ENCODE results near the gene CNOT2. TPM values are rescaled to one million over a fixed set of nuclear protein-coding genes. Genes with fewer than 3 reads are reported as not detected.
A peak's percentile ranks its signal among the peaks of the same experiment; 100 is the strongest.

CNOT2 gene
- total RNA-seq, 1 experiment from 2014 or later = 289 TPM

GRCh38 chr12:70319605-70320004 is 76.4 kb downstream of the CNOT2 start:
- Histone ChIP-seq H2AFZ (ENCODE audit: low read length) (no peak overlapping the region), H3K79me2 (ENCODE audit: low read length) (peaks cover 96% of the 10 kb centered on the region), H3K9me2 (replicated peaks; ENCODE audit: insufficient read depth, low read length) (no peaks in the 10 kb centered on the region)

GRCh38 chr12:70321191-70321590 is 78.0 kb downstream of the CNOT2 start:
- H3K9ac ChIP-seq (ENCODE audit: low read length) = no peak overlapping the region
- H3K79me2 ChIP-seq (ENCODE audit: low read length) = peaks cover 95% of the 10 kb centered on the region

More at GRCh38 chr12:70319605-70320004, 76.4 kb downstream of the CNOT2 start:
- no peak overlapping the region for H3K9ac ChIP-seq (ENCODE audit: low read length)
- H3K27me3 ChIP-seq (ENCODE audit: low read length) = no peaks in the 10 kb centered on the region
- 0 out of 2 replicates have a peak overlapping the region, but pooled peaks have one; percentile 3 for H3K27ac ChIP-seq (ENCODE audit: low read length)
- no peaks in the 10 kb centered on the region for H4K20me1 ChIP-seq (ENCODE audit: insufficient read depth, low read depth, low read length)
- H3K36me3 ChIP-seq (ENCODE audit: insufficient read depth, low read length) = peaks cover 49% of the 10 kb centered on the region
- no peak for DNase-seq
- no peak overlapping the region for H3K4me3 ChIP-seq (ENCODE audit: low read length)
- no peaks in the 10 kb centered on the region for H3K9me3 ChIP-seq (ENCODE audit: low read length)
- no peak overlapping the region for H3K4me2 ChIP-seq (ENCODE audit: low read depth, low read length, poor library complexity, severe bottlenecking)
- H3K4me1 ChIP-seq (ENCODE audit: low read length) = peaks cover 33% of the 10 kb centered on the region

DNA sequence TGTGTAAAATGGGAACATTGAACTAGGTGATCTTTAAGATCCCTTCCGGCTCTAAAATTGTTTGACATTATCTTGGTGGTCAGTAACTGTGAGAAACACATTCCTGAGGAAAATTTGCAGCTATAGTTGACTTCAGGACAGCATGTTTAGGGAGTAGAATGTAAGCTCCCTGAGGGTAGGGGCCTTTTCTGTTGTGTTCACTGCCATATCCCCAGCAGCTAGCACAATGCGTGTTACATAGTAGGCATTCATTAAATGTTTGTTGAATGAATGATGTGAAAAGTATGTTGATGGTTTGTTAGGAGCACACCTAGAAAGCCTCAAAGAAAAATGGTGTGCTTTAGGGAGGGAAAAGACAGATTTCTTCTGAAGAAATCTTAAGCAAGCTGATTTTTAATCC is 84.3 kb downstream of the CNOT2 start:
- H3K9me2 ChIP-seq (replicated peaks; ENCODE audit: insufficient read depth, low read length) = no peaks in the 10 kb centered on the region
- H2AFZ ChIP-seq (ENCODE audit: low read length) = no peak overlapping the region
- H3K9ac ChIP-seq (ENCODE audit: low read length) = no peak overlapping the region
- H3K36me3 ChIP-seq (ENCODE audit: insufficient read depth, low read length) = peaks cover 52% of the 10 kb centered on the region
- H4K20me1 ChIP-seq (ENCODE audit: insufficient read depth, low read depth, low read length) = no peaks in the 10 kb centered on the region
- H3K27ac ChIP-seq (ENCODE audit: low read length) = no peak overlapping the region
- H3K27me3 ChIP-seq (ENCODE audit: low read length) = no peaks in the 10 kb centered on the region
- no peak overlapping the region for H3K4me2 ChIP-seq (ENCODE audit: low read depth, low read length, poor library complexity, severe bottlenecking)
- H3K79me2 ChIP-seq (ENCODE audit: low read length) = peaks cover 95% of the 10 kb centered on the region
- H3K4me1 ChIP-seq (ENCODE audit: low read length) = no peaks in the 10 kb centered on the region
- no peaks in the 10 kb centered on the region for H3K9me3 ChIP-seq (ENCODE audit: low read length)
- no peak for DNase-seq
- H3K4me3 ChIP-seq (ENCODE audit: low read length) = no peak overlapping the region

More at GRCh38 chr12:70321191-70321590, 78.0 kb downstream of the CNOT2 start:
- Histone ChIP-seq H3K36me3 (ENCODE audit: insufficient read depth, low read length) (peaks cover 52% of the 10 kb centered on the region), H3K27ac (ENCODE audit: low read length) (no peak overlapping the region), H3K4me3 (ENCODE audit: low read length) (no peak overlapping the region), H3K4me1 (ENCODE audit: low read length) (peaks cover 26% of the 10 kb centered on the region), H3K9me2 (replicated peaks; ENCODE audit: insufficient read depth, low read length) (no peaks in the 10 kb centered on the region), H2AFZ (ENCODE audit: low read length) (no peak overlapping the region), H4K20me1 (ENCODE audit: insufficient read depth, low read depth, low read length) (no peaks in the 10 kb centered on the region), H3K4me2 (ENCODE audit: low read depth, low read length, poor library complexity, severe bottlenecking) (no peak overlapping the region), H3K27me3 (ENCODE audit: low read length) (no peaks in the 10 kb centered on the region), H3K9me3 (ENCODE audit: low read length) (no peaks in the 10 kb centered on the region)
- no peak for DNase-seq

- Histone ChIP-seq H3K36me3 (ENCODE audit: insufficient read depth, low read length) (peaks cover 40% of the 10 kb centered on the region; the same call in 1 of the 2 replicates), H3K4me2 (ENCODE audit: low read depth, low read length, poor library complexity, severe bottlenecking) (no peak overlapping the region), H3K27ac (ENCODE audit: low read length) (no peak overlapping the region), H3K27me3 (ENCODE audit: low read length) (no peaks in the 10 kb centered on the region), H3K9me2 (replicated peaks; ENCODE audit: insufficient read depth, low read length) (no peaks in the 10 kb centered on the region), H3K9me3 (ENCODE audit: low read length) (no peaks in the 10 kb centered on the region), H3K9ac (ENCODE audit: low read length) (no peak overlapping the region), H3K4me1 (ENCODE audit: low read length) (no peaks in the 10 kb centered on the region), H2AFZ (ENCODE audit: low read length) (no peak overlapping the region), H3K79me2 (ENCODE audit: low read length) (peaks cover 89% of the 10 kb centered on the region), H3K4me3 (ENCODE audit: low read length) (no peak overlapping the region), H4K20me1 (ENCODE audit: insufficient read depth, low read depth, low read length) (no peaks in the 10 kb centered on the region)
- DNase-seq = no peak
Measured at GRCh38 chr12:70329728-70330127, 86.5 kb downstream of the CNOT2 start.

- Histone ChIP-seq H3K36me3 (ENCODE audit: insufficient read depth, low read length) (peaks cover 40% of the 10 kb centered on the region; the same call in 1 of the 2 replicates), H3K79me2 (ENCODE audit: low read length) (peaks cover 89% of the 10 kb centered on the region), H2AFZ (ENCODE audit: low read length) (no peak overlapping the region), H3K4me2 (ENCODE audit: low read depth, low read length, poor library complexity, severe bottlenecking) (no peak overlapping the region), H3K27me3 (ENCODE audit: low read length) (no peaks in the 10 kb centered on the region), H3K9me2 (replicated peaks; ENCODE audit: insufficient read depth, low read length) (no peaks in the 10 kb centered on the region), H3K9me3 (ENCODE audit: low read length) (no peaks in the 10 kb centered on the region), H3K27ac (ENCODE audit: low read length) (no peak overlapping the region), H4K20me1 (ENCODE audit: insufficient read depth, low read depth, low read length) (no peaks in the 10 kb centered on the region), H3K4me1 (ENCODE audit: low read length) (no peaks in the 10 kb centered on the region), H3K4me3 (ENCODE audit: low read length) (no peak overlapping the region), H3K9ac (ENCODE audit: low read length) (no peak overlapping the region)
- DNase-seq = no peak
Measured at GRCh38 chr12:70330158-70330557, 86.9 kb downstream of the CNOT2 start.

GRCh38 chr12:70332236-70332635 is 89.0 kb downstream of the CNOT2 start:
- peaks cover 87% of the 10 kb centered on the region for H3K79me2 ChIP-seq (ENCODE audit: low read length)
- peaks cover 52% of the 10 kb centered on the region for H3K36me3 ChIP-seq (ENCODE audit: insufficient read depth, low read length)
- H3K4me1 ChIP-seq (ENCODE audit: low read length) = no peaks in the 10 kb centered on the region
- no peaks in the 10 kb centered on the region for H3K27me3 ChIP-seq (ENCODE audit: low read length)
- no peaks in the 10 kb centered on the region for H3K9me2 ChIP-seq (replicated peaks; ENCODE audit: insufficient read depth, low read length)
- H3K9ac ChIP-seq (ENCODE audit: low read length) = no peak overlapping the region
- DNase-seq = no peak
- no peak overlapping the region for H3K4me3 ChIP-seq (ENCODE audit: low read length)
- H3K27ac ChIP-seq (ENCODE audit: low read length) = no peak overlapping the region
- no peak overlapping the region for H2AFZ ChIP-seq (ENCODE audit: low read length)
- H4K20me1 ChIP-seq (ENCODE audit: insufficient read depth, low read depth, low read length) = no peaks in the 10 kb centered on the region
- no peaks in the 10 kb centered on the region for H3K9me3 ChIP-seq (ENCODE audit: low read length)
- H3K4me2 ChIP-seq (ENCODE audit: low read depth, low read length, poor library complexity, severe bottlenecking) = no peak overlapping the region

DNA sequence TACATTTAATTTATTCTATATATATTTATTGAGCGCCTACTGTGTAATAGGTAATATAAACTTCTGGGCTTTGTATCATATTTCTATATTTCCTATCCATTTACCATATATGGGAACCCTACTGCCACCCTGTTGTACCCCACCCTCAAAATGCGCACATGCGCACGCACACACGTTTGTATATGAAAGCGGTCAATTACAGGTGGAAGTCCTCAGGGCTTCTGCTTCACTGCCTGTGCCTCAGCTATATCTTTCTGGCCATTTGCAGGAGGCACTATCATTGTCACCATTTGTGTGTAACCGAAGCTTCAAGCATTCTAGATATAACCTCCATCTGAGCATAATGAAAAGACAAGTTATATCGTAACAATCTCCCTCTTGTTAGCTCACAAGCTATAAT is 91.5 kb downstream of the CNOT2 start:
- peaks cover 68% of the 10 kb centered on the region for H3K36me3 ChIP-seq (ENCODE audit: insufficient read depth, low read length)

DNA sequence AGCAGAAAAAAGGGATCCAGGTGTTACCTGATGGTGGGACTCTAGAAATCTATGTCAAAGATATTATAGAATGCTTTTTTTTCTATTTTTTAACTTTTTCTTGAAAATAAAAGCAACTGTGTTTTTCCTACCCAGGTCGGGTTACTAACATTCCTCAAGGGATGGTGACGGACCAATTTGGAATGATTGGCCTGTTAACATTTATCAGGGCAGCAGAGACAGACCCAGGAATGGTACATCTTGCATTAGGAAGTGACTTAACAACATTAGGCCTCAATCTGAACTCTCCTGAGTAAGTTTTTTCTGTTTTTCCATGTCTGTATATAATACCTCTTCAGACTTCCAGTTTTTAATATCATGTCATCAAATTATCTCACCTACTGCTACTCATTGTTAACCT is 95.3 kb downstream of the CNOT2 start:
- DNase-seq = no peak
- Histone ChIP-seq H3K9me3 (ENCODE audit: low read length) (no peaks in the 10 kb centered on the region), H3K9me2 (replicated peaks; ENCODE audit: insufficient read depth, low read length) (no peaks in the 10 kb centered on the region), H2AFZ (ENCODE audit: low read length) (no peak overlapping the region), H3K9ac (ENCODE audit: low read length) (no peak overlapping the region), H3K4me3 (ENCODE audit: low read length) (no peak overlapping the region), H3K4me2 (ENCODE audit: low read depth, low read length, poor library complexity, severe bottlenecking) (no peak overlapping the region), H3K36me3 (ENCODE audit: insufficient read depth, low read length) (peaks cover 87% of the 10 kb centered on the region), H3K27me3 (ENCODE audit: low read length) (no peaks in the 10 kb centered on the region), H3K79me2 (ENCODE audit: low read length) (peaks cover 66% of the 10 kb centered on the region), H3K4me1 (ENCODE audit: low read length) (no peaks in the 10 kb centered on the region), H4K20me1 (ENCODE audit: insufficient read depth, low read depth, low read length) (no peaks in the 10 kb centered on the region), H3K27ac (ENCODE audit: low read length) (no peak overlapping the region)

More for the DNA sequence above, 91.5 kb downstream of the CNOT2 start:
- Histone ChIP-seq H3K79me2 (ENCODE audit: low read length) (peaks cover 75% of the 10 kb centered on the region), H3K4me2 (ENCODE audit: low read depth, low read length, poor library complexity, severe bottlenecking) (no peak overlapping the region), H2AFZ (ENCODE audit: low read length) (no peak overlapping the region), H3K9me3 (ENCODE audit: low read length) (no peaks in the 10 kb centered on the region), H3K9ac (ENCODE audit: low read length) (no peak overlapping the region), H3K27me3 (ENCODE audit: low read length) (no peaks in the 10 kb centered on the region), H3K9me2 (replicated peaks; ENCODE audit: insufficient read depth, low read length) (no peaks in the 10 kb centered on the region), H4K20me1 (ENCODE audit: insufficient read depth, low read depth, low read length) (no peaks in the 10 kb centered on the region), H3K4me1 (ENCODE audit: low read length) (no peaks in the 10 kb centered on the region), H3K4me3 (ENCODE audit: low read length) (no peak overlapping the region), H3K27ac (ENCODE audit: low read length) (no peak overlapping the region)
- no peak for DNase-seq

DNA sequence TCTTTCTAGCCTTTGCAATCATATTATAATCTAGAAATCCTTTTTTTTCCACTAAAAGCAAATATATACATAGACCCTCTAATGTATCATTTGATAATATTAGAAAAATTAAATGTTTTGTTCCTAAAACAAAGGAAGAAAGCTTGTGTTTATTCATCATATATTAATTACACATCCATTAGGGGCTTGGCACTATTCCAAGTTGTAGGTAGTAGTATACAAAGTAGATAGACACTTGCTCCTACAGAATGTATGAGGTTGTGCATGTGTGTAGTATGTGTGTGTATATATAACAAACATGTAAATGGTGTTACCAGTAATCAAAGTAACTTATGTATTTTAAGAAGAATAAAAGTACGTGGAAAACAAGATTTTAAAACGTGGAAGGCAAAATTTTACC is 107.8 kb downstream of the CNOT2 start:
- no peak overlapping the region for H3K9ac ChIP-seq (ENCODE audit: low read length)
- H4K20me1 ChIP-seq (ENCODE audit: insufficient read depth, low read depth, low read length) = no peaks in the 10 kb centered on the region
- H3K27me3 ChIP-seq (ENCODE audit: low read length) = no peaks in the 10 kb centered on the region
- no peak overlapping the region for H3K4me3 ChIP-seq (ENCODE audit: low read length)
- no peaks in the 10 kb centered on the region for H3K9me3 ChIP-seq (ENCODE audit: low read length)
- H2AFZ ChIP-seq (ENCODE audit: low read length) = no peak overlapping the region
- H3K9me2 ChIP-seq (replicated peaks; ENCODE audit: insufficient read depth, low read length) = no peaks in the 10 kb centered on the region
- peaks cover 40% of the 10 kb centered on the region for H3K79me2 ChIP-seq (ENCODE audit: low read length)
- H3K4me2 ChIP-seq (ENCODE audit: low read depth, low read length, poor library complexity, severe bottlenecking) = peak overlapping the region; percentile 14
- peaks cover 58% of the 10 kb centered on the region for H3K4me1 ChIP-seq (ENCODE audit: low read length)
- peaks cover 64% of the 10 kb centered on the region for H3K36me3 ChIP-seq (ENCODE audit: insufficient read depth, low read length)
- DNase-seq = peak; percentile 54
- peak overlapping the region; percentile 85 for H3K27ac ChIP-seq (ENCODE audit: low read length)
